ENCODE results near the gene GJB3.

The GJB3 gene

GRCh38 chr1:34781844-34782391 is 904 bp downstream of the GJB3 start:
- DNase-seq (ENCODE audit: low read depth) = no peak
- no peak for TF ChIP-seq CTCF (IDR thresholded peaks at IDR 0.05; ENCODE audit: low read depth, low read length, missing control alignments)
- in situ Hi-C loops (cut with HindIII; ENCODE audit: low sequenced_read_pairs) = no loop called here
- H3K4me3 ChIP-seq (ENCODE audit: low read depth, low read length) = no peak overlapping the region

- no peak for DNase-seq (ENCODE audit: low read depth)
- no peak for TF ChIP-seq CTCF (IDR thresholded peaks at IDR 0.05; ENCODE audit: low read depth, low read length, missing control alignments)
- in situ Hi-C loops (cut with HindIII; ENCODE audit: low sequenced_read_pairs) = no loop called here
- no peak overlapping the region for H3K4me3 ChIP-seq (ENCODE audit: low read depth, low read length)
These were observed 3.8 kb downstream of the GJB3 start for GRCh38 chr1:34784751-34785221.

GRCh38 chr1:34785231-34785874 is 4.3 kb downstream of the GJB3 start:
- TF ChIP-seq CTCF (IDR thresholded peaks at IDR 0.05; ENCODE audit: low read depth, low read length, missing control alignments) = no peak
- in situ Hi-C loops (cut with HindIII; ENCODE audit: low sequenced_read_pairs) = no loop called here
- no peak for DNase-seq (ENCODE audit: low read depth)
- H3K4me3 ChIP-seq (ENCODE audit: low read depth, low read length) = no peak overlapping the region

GRCh38 chr1:34785875-34786470 is 5.0 kb downstream of the GJB3 start:
- no peak overlapping the region for H3K4me3 ChIP-seq (ENCODE audit: low read depth, low read length)
- no peak for TF ChIP-seq CTCF (IDR thresholded peaks at IDR 0.05; ENCODE audit: low read depth, low read length, missing control alignments)
- in situ Hi-C loops (cut with HindIII; ENCODE audit: low sequenced_read_pairs) = no loop called here
- no peak for DNase-seq (ENCODE audit: low read depth)

GRCh38 chr1:34786521-34787325 is 5.7 kb downstream of the GJB3 start:
- H3K4me3 ChIP-seq (ENCODE audit: low read depth, low read length) = no peak overlapping the region
- in situ Hi-C loops (cut with HindIII; ENCODE audit: low sequenced_read_pairs) = no loop called here
- DNase-seq (ENCODE audit: low read depth) = peak; percentile 39
- peak; percentile 85 for TF ChIP-seq CTCF (IDR thresholded peaks at IDR 0.05; ENCODE audit: low read depth, low read length, missing control alignments)
